ENCODE measurements around the gene HLCS. TPM values are rescaled to one million over a fixed set of nuclear protein-coding genes. Genes with fewer than 3 reads are reported as not detected.

The HLCS gene
- total RNA-seq, 6 experiments from 2014 or later = 20.3 to 24.5 (median 22.2) TPM

DNA sequence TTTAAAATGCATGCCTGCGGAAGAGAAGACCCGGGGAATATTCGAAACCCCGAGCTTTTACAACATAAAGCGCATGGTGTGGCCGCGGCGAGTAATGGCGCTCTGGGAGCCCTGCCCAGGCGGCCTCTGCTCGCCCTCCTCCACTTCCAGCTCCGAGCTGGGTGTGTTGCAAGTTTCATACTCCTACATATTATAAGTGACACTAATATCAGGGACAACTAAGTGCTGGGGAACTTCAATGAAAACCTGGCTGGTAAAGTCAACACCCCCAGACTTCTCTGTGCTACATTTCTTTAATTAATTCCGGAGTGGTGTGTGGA lies 255.8 kb downstream of the HLCS start:
- TF ChIP-seq, protein P1, sequence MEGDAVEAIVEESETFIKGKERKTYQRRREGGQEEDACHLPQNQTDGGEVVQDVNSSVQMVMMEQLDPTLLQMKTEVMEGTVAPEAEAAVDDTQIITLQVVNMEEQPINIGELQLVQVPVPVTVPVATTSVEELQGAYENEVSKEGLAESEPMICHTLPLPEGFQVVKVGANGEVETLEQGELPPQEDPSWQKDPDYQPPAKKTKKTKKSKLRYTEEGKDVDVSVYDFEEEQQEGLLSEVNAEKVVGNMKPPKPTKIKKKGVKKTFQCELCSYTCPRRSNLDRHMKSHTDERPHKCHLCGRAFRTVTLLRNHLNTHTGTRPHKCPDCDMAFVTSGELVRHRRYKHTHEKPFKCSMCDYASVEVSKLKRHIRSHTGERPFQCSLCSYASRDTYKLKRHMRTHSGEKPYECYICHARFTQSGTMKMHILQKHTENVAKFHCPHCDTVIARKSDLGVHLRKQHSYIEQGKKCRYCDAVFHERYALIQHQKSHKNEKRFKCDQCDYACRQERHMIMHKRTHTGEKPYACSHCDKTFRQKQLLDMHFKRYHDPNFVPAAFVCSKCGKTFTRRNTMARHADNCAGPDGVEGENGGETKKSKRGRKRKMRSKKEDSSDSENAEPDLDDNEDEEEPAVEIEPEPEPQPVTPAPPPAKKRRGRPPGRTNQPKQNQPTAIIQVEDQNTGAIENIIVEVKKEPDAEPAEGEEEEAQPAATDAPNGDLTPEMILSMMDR (IDR thresholded peaks at IDR 0.05) = no peak
- Mint-ChIP-seq H3K9me3 (no peaks in the 10 kb centered on the region), H3K36me3 (ENCODE audit: low read depth) (no peaks in the 10 kb centered on the region), H3K4me1 (ENCODE audit: low read depth) (0 out of 2 replicates have a peak, but pooled peaks cover 6% of the 10 kb centered on the region), H3K27me3 (ENCODE audit: insufficient read depth) (peaks cover 73% of the 10 kb centered on the region), H3K4me3 (no peak overlapping the region; the same call in 1 of the 2 replicates), H3K27ac (no peak overlapping the region)
- no peak for DNase-seq

GRCh38 chr21:36709868-36710728 lies 256.4 kb downstream of the HLCS start:
- H3K36me3 Mint-ChIP-seq (ENCODE audit: low read depth) = no peaks in the 10 kb centered on the region
- 0 out of 2 replicates have a peak, but pooled peaks cover 6% of the 10 kb centered on the region for H3K4me1 Mint-ChIP-seq (ENCODE audit: low read depth)
- no peaks in the 10 kb centered on the region for H3K9me3 Mint-ChIP-seq
- H3K27me3 Mint-ChIP-seq (ENCODE audit: insufficient read depth) = peaks cover 73% of the 10 kb centered on the region
- no peak overlapping the region for H3K27ac Mint-ChIP-seq
- DNase-seq = no peak
- TF ChIP-seq, protein P1 (IDR thresholded peaks at IDR 0.05) = no peak
- no peak overlapping the region; the same call in 1 of the 2 replicates for H3K4me3 Mint-ChIP-seq

DNA sequence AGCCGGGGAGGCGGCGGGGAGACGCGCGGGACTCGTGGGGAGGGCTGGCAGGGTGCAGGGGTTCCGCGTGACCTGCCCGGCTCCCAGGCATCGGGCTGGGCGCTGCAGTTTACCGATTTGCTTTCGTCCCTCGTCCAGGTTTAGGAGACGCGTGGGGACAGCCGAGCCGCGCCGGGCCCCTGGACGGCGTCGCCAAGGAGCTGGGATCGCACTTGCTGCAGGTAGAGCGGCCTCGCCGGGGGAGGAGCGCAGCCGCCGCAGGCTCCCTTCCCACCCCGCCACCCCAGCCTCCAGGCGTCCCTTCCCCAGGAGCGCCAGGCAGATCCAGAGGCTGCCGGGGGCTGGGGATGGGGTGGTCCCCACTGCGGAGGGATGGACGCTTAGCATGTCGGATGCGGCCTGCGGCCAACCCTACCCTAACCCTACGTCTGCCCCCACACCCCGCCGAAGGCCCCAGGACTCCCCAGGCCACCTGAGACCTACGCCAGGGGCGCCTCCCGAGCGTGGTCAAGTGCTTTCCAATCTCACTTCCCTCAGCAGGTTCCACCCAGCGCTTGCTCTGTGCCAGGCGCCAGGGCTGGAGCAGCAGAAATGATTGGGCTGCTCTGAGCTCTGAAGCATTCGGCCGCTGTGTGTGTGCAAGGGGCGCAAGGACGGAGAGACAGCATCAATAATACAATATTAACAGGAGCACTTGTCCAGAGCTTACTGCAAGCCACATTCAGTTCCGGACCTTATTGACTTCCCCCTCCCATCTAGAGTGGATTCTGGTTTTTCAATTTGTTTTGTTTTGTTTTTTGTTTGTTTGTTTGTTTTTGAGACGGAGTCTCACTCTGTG lies 257.2 kb downstream of the HLCS start:
- H3K4me3 Mint-ChIP-seq = no peak overlapping the region
- H3K4me1 Mint-ChIP-seq (ENCODE audit: low read depth) = 0 out of 2 replicates have a peak, but pooled peaks cover 6% of the 10 kb centered on the region
- no peak overlapping the region for H3K27ac Mint-ChIP-seq
- DNase-seq = no peak
- H3K36me3 Mint-ChIP-seq (ENCODE audit: low read depth) = no peaks in the 10 kb centered on the region
- TF ChIP-seq, protein P1 (IDR thresholded peaks at IDR 0.05) = no peak
- no peaks in the 10 kb centered on the region for H3K9me3 Mint-ChIP-seq
- H3K27me3 Mint-ChIP-seq (ENCODE audit: insufficient read depth) = peaks cover 68% of the 10 kb centered on the region

DNA sequence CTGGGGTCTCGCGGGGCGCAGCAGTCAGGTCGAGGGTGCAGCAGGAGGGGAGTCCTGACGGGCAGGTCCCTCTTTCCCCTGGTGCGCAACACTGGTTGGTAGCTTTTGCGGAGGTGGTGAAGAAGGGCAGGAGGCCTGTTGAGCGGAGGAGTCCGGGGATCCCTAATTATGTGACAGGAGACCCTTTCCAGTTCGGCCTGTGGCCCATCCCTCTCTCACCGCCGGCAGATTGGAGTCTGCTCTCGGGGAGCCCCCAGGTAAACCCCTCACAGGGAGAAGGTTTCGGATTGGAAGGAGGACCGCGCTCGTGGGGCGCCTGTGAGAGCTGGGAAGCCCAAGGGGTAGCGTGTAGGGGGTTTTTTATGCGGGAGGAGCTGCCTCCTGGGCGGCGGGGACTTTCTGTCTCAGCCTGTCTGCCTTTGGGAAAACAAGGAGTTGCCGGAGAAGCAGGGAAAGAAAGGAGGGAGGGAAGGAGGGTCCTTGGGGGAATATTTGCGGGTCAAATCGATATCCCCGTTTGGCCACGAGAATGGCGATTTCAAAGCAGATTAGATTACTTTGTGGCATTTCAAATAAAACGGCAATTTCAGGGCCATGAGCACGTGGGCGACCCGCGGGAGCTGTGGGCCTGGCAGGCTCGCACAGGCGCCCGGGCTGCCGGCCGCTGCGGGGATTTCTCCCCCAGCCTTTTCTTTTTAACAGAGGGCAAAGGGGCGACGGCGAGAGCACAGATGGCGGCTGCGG lies 258.0 kb downstream of the HLCS start:
- Mint-ChIP-seq H3K4me3 (no peak overlapping the region), H3K27ac (no peak overlapping the region)

More for the DNA sequence above, 258.0 kb downstream of the HLCS start:
- DNase-seq = no peak
- H3K4me1 Mint-ChIP-seq (ENCODE audit: low read depth) = 0 out of 2 replicates have a peak, but pooled peaks cover 6% of the 10 kb centered on the region
- H3K27me3 Mint-ChIP-seq (ENCODE audit: insufficient read depth) = peaks cover 70% of the 10 kb centered on the region
- TF ChIP-seq, protein P1 (IDR thresholded peaks at IDR 0.05) = no peak
- no peaks in the 10 kb centered on the region for H3K9me3 Mint-ChIP-seq
- H3K36me3 Mint-ChIP-seq (ENCODE audit: low read depth) = no peaks in the 10 kb centered on the region

All from HFFc6 (cell line).